Daoy (cell line): ENCODE data around the gene GLT1D1. TPM values are rescaled to one million over a fixed set of nuclear protein-coding genes. Genes with fewer than 3 reads are reported as not detected.
A peak's percentile ranks its signal among the peaks of the same experiment; 100 is the strongest.

Experiments
- DNase-seq: peaks from one replicate; pipeline ENCODE4 v3.0.0-alpha.2; 2015; ENCODE audit warnings: low read depth
- total RNA-seq: library from RNA; depleted of rRNA; stranded (reverse); fragments of >200 nt; shearing (Covaris generic); gene quantifications from 2 replicates; pipeline ENCODE4 v1.2.3, GENCODE V29; 2014

GLT1D1 gene
- total RNA-seq, 1 experiment from 2014 or later = 1.9 TPM

DNA sequence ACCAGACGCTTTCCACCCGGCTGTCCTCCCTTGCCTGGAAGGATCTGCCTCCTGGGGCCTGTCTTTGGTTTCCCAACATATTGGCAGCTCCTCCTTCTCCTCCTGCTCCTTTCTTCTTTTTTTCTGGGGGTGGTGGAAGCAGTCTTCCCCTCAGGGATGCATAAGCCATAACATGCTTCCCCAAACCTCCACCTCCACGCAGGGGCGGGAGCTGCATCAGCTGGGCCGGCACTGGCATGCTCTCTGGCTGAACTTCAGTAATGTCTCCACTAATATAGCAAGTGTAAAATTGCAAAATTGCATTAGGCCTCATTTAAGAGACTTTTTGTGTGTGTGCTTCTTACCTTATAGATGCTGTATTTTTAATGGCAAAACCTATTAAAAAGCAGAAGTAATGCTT lies 58.6 kb downstream of the GLT1D1 start:
- DNase-seq = no peak

DNA sequence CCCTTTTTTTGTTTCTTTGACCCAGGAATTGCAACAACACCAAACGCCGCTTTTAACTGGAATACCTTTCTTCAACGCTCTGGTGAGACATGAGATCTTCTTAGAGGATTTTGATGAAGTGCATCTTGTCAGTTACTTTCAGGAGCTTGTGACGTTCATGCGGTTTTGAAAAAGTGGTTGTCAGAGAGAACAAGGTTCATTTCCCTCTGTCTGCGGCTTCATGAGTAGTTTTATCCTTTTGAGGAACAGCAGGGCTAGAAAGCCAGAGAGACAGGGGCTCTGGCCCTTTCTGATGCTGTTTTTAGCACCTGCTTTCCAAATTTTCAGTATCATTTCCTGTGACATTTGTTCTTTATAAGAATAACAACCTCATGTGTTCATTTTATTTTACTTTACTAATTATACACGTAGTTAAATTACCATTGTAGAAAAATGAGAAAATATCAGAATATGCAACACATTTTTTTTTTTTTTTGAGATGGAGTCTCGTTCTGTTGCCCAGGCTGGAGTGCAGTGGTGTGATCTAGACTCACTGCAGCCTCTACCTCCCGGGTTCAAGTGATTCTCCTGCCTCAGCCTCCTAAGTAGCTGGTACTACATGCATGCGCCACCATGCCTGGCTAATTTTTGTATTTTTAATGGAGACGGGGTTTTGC lies 61.8 kb downstream of the GLT1D1 start:
- no peak for DNase-seq

DNA sequence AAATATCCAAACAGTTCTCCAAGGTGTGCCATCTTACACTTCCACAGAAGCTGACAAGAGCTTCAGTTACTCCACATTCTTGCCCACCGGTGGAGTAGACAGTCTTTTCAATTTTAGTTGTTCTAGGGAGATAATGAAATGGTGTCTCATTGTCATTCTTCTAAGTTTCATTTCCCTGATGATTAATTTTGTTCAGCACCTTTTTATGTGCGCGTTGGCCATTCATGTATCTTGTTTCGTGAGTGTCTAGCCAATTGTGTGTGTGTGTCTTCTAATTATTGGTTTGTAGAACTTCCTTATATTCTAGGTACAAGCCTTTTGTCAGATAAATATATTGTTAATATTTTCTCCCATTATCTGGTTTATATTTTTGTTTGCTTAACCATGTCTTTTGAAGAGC lies 63.1 kb downstream of the GLT1D1 start:
- DNase-seq = no peak

DNA sequence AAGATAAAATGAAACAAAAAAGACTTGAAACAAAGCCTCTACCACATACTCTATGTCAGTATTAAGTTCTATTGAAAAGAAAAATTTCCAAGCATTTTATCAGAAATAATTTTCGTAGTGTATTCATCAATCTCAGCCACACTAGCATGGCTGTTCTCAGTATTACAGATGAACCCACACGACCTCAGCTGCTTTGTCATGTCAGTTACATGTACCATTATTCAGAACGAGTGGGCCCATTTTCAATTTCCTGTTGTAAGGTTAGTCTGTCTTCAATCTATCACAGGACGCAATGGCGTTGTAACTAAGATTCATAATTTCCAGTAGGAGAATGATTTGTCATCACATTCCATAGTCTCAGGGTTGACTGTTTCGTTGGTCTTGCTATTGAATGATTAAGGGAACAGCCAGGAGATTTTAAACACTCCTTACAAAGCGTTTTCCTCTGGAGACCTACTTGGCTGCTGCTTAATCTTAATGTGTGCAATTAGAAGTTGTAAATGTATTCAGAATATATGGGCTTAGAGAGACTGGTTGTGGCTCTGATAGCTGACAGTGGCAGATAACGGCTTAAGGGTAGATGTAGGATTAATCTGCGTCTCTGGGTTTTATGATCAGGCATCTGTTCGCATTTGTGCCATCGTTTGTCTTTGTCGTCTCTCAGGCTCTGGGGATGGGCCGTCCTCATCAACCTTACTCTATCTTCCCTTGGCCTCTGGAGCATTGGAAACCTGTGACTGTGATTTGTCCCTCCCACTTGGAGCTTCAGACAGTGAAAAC lies 65.4 kb downstream of the GLT1D1 start:
- DNase-seq = no peak

DNA sequence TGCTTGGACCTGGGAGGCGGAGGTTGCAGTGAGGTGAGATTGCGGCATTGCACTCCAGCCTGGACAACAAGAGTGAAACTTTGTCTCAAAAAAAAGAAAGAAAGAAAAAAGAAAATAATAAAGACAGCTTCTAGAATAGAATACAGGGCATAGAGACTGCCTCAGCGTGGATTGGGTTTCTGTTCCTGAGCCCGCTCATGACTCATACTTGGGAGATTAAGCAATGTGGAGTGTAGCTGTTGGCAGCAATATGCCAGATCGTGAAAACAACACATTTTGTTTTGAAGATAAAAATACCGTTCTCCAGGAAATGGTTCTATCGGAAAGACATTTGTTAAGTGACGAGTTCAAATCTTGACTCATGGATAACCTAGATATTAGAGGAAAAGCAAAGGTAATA lies 67.2 kb downstream of the GLT1D1 start:
- peak; percentile 84 for DNase-seq

DNA sequence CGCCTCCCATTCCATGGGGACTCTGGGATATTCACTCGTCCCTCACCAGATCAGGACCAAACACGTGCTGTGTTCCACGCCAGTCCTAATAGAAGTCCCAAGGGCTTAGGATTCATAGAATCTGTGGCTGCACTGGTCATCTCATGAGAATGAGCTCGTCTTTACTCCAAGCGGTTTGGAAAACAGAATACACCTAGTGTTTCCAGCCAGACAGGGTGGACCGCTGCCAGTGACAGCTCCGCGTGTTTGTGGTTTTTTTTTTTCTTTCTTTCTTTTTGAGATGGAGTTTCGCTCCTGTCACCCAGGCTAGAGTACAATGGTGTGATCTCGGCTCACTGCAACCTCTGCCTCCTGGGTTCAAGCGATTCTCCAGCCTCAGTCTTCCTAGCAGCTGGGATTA lies 75.1 kb downstream of the GLT1D1 start:
- DNase-seq = no peak

DNA sequence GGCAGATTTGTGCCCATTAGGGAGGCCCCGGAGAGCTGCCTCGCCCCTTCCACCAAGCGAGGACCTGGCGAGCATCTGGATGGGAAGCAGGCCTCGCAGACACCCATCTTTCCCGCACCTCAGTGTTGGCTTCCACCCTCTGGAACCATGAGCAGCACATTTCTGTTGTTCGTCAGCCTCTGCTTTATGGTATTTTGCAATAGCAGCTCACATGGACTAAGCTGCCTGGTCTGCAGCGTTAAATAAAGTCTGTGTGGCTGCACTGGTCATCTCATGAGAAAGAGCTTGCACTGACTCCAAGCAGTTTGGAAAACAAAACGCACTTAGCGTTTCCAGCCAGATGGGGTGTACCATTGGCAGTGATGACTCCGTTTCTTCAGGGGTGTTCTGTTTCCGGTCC lies 75.8 kb downstream of the GLT1D1 start:
- no peak for DNase-seq

DNA sequence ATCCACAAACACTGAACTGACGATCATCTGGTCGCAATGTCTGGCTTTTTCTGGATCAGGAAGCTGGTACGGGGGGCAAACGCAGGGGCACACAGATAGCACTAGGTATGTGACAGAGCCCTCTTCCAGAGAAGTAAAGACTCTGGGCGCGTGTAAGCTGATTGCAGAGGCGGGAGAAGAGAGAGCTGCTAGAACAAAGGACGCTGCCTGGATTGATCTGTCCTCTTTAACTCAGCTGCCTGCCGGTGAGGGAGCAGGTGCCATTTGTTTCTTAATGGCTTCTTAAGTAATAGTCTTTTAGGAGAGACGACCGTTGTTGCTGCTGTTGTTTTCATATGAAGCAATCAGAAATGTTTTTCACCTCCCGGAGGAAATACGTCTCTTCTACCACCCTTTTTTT lies 77.3 kb downstream of the GLT1D1 start:
- DNase-seq = no peak

DNA sequence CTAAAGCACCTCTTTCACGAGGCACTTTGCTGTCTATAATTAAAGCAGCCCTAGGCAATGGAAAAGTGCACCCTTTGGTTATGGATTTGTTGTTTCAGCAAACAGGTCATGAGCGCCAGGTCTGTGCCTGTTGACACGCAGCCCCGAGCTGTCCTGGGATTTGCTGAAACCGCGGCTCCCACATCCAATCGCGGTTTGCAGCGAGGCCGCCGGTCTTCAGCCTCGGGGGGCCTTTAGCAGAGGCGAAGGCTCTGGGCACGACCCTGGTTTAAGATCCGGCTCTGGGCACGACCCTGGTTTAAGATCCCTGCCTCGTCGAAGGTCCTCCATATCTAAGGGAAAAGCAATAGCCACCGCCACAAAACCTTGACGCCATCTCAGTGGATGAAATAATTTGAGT lies 79.2 kb downstream of the GLT1D1 start:
- peak; percentile 39 for DNase-seq

DNA sequence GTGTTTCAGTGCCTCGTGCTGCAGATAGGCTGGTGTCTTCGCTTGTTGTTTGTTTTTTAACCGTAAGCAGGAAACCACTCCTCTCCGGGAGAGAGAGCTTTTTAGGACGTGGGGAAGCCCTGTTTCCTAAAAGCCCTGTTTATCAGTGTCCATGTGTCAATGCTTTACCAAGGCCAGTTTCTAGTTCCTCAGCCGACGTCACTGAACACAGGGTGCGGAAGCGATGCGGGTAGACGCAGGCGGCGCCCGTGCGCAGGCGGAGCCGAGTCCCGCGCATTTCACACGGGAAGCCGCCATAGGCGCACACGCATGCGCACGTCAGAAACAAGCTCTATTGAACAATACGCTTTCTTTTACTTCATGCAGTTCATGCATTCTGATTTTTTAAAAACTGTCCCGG lies 79.8 kb downstream of the GLT1D1 start:
- no peak for DNase-seq

DNA sequence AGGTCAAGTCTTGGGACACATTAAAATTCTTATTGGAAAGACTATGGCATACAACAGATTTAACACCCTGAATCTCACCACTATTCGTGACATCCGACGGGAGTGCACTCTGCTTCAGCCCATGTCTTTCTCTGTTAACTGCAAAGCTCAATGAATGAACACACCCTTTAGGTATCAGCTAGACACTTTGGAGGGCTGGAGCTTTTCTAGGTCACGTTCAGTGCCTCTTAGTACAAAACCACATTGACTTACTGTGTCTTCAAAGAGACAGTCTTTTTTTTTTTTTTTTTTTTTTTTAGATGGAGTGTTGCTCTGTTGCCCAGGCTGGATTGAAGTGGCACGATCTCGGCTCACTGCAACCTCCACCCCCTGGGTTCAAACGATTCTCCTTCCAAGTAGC lies 80.6 kb downstream of the GLT1D1 start:
- DNase-seq = no peak

DNA sequence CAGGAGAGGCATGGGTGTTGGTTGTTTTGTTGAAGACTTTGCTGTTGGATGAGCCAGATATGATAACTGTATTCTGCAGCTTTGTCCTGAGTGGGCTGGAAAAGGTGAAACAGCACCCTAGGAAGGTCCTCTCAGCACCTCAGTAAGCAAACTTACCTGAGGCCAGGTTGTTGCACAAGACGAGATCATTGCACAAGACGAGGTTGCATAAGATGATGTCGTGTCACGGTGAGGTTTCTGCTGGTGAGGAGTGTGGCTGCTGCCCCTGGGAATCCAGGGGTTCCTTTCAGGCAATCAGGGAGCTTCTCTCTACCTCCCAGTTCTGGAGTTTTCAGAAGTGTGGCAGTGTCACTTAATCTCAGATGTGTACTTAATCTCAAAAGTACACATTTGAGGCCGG lies 85.6 kb downstream of the GLT1D1 start:
- no peak for DNase-seq

DNA sequence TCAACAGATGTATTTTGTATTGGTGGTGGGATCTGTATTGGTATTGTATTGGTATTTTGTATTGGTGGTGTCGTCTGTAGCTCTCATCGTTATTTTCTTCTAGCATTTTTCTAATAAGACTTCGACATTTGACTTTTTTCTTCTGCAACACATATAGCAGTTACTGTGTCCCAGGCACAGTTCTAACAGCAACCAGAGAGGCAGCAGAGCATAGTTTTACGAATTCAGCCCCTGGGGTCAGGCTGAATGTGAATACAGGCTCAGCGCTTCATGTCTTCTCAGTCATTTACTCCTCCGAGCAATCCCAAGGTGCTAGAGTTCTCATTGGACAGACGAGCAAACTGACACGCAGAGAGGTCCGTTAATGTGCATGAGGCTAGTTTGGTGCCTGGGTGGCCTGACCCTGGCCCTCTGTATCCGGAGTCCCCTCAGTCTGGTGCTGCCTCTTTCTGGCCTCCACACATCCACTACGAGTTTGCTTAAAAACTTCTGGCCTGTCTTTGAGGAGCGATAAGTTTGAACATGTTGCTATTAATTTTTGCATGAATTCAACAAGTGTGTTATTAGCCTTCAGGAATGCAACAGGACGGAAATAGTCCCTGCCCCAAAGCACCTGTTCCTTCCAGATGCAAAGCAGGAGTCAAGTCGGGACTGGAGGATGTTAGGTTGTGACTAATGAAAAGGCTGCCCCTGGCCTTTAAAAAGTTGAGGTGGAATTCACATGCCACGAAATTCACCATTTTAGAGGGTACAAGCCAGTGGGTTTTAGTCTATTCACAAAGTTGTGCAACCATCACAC lies 87.0 kb downstream of the GLT1D1 start:
- DNase-seq = no peak

DNA sequence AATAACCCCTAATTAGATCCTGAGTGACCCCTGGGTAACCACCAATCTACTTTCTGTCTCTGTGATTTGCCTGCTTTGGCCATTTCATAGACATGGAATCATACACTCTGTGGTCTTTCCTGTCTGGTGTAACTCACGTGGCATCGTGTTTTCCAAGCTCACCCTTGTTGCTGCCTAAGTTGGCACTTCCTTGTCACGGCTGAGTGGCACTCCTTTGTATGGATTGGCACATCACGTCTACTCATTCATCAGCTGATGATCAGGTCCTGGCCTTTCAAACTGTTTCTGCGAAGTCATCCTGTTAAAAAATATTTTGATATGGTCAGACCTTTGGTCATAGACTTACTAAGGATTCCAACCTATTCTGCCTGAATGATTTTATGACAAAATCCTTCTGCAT lies 87.7 kb downstream of the GLT1D1 start:
- no peak for DNase-seq

DNA sequence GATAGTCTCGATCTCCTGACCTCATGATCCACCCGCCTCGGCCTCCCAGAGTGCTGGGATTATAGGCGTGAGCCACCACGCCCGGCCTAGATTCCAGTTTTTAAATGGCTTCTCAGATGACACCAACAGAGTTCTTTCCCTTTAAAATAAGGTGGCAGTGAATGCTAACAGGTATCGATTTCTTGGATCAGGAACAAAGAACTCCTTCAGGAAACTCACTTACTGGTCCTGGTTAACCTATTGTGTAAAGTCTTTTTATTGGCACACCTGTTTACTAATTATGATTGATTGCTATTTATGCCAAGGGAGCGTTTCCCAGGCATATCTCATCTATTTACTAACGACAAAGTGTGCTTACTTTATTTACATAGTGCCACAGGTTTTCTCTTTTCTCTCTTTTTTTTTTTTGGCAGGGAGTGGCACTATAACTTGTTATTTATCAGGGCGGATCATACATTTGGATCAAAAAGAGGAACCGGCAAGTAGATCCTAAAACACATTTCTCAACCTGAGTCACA lies 89.7 kb downstream of the GLT1D1 start:
- no peak for DNase-seq

DNA sequence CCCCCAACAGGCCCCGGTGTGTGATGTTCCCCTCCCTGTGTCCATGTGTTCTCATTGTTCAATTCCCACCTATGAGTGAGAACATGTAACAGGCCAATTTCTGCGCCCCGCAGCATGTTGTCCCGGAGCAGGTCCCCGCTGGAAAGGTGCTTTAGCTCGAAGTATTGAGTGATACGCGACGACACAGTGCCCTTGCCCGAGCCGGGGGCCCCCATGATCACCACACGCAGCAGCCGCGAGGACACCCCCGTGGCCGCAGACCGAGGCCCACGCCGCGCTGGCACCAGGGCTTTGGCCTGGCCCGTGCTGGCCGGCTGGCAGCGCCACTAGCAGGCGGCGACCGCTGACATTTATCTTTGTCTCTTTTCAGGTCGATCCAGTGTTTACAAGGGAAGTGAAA lies 91.7 kb downstream of the GLT1D1 start:
- no peak for DNase-seq

DNA sequence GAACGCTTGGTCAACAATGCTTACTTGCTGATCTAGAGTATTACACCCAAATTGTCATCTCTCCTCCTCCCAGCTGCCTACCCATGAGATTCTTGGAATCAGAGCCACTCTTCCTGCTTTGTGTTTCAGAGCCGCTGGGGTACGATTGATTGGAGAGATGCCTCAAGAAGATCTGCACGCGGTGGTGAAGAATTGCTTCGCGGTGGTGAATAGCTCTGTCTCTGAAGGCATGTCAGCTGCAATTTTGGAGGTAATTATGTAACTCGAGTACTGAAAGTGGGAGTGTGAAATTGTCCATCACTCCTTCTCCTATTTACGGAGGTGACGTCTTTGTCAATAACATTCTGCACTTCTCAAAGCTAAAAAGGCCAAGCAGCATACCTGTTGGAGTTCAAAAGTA lies 93.9 kb downstream of the GLT1D1 start:
- DNase-seq = no peak

DNA sequence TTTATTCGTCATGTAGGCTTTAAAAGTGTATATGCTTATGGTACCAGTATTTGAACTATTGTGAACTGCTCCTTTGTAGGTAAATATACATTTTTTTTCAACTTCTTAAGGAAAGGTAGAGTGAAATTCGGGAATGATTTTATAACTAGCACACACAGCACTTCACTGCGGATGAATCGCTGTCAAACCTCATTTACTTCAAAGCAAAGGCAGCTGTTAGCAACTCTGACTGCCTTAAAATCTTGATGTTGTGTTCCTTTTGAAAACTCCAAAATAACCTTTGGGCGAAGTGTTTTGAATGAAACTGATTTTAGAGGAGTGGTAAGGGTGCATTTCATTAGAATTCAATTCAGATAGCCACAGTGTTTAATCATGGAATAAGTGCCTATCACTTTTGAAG lies 95.8 kb downstream of the GLT1D1 start:
- no peak for DNase-seq

DNA sequence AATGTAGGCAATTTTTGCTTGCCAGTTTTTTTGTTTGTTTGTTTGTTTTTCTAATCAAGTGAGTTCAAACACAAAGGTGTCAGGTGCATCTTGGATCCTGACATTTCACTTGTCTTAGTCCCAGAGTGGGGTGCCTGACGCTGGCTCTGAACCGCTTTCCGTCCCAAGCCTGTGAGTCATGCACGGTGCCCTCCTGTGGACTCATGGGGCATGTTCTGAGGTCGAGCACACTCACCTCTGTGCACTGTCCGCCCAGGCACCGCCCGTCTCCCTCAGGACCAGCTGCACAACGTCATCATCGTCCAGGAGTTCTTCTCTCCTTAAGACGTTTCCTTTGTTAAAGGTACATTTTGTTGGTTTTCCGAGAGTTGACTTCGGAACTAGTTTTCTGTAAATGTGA lies 98.2 kb downstream of the GLT1D1 start:
- peak; percentile 81 for DNase-seq

DNA sequence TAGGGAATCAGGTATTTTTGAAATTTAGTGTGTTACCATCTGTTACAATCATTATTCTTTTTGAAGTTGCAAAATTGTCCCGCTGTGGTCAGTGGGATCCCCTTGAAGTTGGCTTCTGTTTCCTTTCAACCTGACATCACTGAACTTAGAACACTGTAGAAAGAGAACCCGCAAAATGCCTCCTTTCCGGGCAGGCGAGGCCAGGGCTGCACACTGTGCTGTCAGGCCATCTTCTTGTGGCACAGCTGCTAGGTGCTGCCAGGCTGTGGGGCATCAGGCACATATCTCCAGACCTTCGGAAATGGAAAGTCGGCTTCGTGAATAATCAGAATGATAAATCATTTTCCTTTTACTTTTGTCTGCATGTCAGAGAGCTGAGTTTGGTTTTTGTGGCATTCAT lies 103.5 kb downstream of the GLT1D1 start:
- DNase-seq = no peak

DNA sequence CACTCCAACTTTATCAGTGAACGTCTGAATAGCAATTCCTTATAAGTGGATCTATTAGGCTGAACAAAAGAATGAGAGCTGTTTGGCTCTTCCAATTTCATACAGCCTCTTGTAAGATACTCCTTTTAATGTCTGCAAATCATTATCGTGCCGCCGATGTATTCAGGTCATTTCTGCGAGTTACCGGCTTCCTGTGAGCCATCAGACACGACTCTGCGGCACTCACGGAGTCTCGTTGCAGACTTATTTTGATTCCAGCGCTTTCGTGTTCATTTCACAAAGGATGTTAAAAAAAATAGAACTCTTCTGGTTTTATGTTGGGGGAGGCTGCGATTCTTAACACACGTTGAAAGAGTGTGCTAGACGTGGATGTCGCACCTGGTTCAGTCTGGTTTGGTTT lies 106.6 kb downstream of the GLT1D1 start:
- DNase-seq = no peak

DNA sequence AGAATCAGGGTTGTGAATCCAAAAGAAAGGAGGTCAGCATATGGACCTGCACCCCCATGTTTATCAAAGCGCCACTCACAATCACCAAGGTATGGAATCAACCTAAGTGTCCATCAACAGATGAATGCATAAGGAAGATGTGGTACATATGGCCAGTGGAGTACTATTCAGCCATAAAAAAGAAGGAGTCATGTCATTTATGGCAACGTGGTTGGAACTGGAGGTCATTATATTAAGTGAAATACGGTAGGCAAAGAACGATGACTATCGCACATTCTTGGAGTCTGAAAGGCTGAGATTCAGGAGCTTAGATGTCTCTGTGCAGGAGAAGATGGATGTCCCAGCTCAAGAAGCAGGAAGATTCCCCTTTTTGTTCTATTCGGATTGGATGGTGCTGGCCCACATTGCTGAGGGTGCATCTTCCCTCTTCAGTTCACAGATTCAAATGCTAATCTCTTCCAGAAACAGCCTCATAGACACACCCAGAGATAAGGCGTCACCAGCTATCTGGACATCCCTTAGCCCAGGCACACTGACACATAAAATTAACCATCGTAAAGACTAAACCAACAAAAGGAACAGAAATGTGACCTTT lies 108.1 kb downstream of the GLT1D1 start:
- DNase-seq = no peak
